AG09309 (cell line): Measurements from ENCODE around the gene NOS1AP.

Experiments used
- DNase-seq: peaks from one replicate; pipeline ENCODE4 v3.0.0-alpha.2; 2010; ENCODE audit warnings: low read depth
- H3K4me3 ChIP-seq: 2 replicates; pipeline ENCODE4 v1.5.1; 2011; ENCODE audit warnings: mild to moderate bottlenecking, low read depth, low read length, moderate library complexity; ENCODE audit not compliant: control insufficient read depth
- TF ChIP-seq, protein P1 (sequence below): IDR thresholded peaks from 2 replicates; pipeline ENCODE4 v1.5.1; 2011; ENCODE audit warnings: mild to moderate bottlenecking, low read depth, low read length, inconsistent platforms; ENCODE audit not compliant: insufficient read depth, control insufficient read depth; ENCODE audit errors: missing control alignments

Gene NOS1AP

GRCh38 chr1:162222014-162222413 lies 152.5 kb downstream of the NOS1AP start:
- H3K4me3 ChIP-seq = no peak overlapping the region
- DNase-seq = no peak
- TF ChIP-seq, protein P1, sequence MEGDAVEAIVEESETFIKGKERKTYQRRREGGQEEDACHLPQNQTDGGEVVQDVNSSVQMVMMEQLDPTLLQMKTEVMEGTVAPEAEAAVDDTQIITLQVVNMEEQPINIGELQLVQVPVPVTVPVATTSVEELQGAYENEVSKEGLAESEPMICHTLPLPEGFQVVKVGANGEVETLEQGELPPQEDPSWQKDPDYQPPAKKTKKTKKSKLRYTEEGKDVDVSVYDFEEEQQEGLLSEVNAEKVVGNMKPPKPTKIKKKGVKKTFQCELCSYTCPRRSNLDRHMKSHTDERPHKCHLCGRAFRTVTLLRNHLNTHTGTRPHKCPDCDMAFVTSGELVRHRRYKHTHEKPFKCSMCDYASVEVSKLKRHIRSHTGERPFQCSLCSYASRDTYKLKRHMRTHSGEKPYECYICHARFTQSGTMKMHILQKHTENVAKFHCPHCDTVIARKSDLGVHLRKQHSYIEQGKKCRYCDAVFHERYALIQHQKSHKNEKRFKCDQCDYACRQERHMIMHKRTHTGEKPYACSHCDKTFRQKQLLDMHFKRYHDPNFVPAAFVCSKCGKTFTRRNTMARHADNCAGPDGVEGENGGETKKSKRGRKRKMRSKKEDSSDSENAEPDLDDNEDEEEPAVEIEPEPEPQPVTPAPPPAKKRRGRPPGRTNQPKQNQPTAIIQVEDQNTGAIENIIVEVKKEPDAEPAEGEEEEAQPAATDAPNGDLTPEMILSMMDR = no peak

GRCh38 chr1:162222730-162223129 lies 153.2 kb downstream of the NOS1AP start:
- TF ChIP-seq, protein P1 = no peak
- no peak overlapping the region for H3K4me3 ChIP-seq
- no peak for DNase-seq

DNA sequence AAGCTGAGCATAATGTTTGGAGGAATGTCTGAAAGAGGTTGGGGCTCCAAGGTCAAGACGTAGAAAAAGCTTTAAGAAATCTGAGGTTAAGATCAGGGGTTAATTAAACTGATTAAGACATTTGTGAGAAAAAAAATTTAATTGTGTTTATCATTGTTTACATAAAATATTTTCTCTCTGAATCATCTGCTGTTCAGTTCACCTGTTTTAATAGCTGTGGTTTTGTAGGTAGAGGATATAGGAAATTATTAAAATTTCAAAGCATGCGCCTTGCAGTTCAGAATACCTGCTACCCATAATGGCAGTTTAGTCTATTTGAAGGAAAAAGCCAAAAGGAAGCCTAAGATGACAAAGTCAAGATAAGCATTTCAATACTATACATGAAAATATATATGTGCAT lies 154.0 kb downstream of the NOS1AP start:
- H3K4me3 ChIP-seq = no peak overlapping the region
- DNase-seq = no peak
- TF ChIP-seq, protein P1 = no peak

DNA sequence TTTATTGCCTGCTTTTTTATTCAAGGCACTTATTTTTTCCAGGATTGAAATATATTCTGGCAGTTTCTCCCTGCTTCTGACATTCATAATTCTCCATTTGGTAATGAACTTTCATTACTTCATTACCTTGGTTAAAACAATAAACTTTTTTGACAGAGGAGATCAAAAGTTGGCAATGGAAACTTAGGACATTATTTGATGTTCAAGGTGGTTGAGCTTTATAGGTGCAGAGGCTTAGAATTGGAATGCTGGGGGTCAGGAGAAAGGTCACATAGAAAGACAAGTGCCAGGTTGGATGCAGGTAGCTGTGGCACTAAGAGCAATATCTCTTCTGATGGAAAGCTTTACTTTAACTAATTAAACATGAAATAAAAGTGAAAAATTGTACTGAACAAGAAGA lies 154.8 kb downstream of the NOS1AP start:
- TF ChIP-seq, protein P1 = no peak
- no peak for DNase-seq
- no peak overlapping the region for H3K4me3 ChIP-seq

- H3K4me3 ChIP-seq = no peak overlapping the region
- TF ChIP-seq, protein P1 = no peak
- no peak for DNase-seq
These were observed 159.1 kb downstream of the NOS1AP start for GRCh38 chr1:162228586-162228985.

DNA sequence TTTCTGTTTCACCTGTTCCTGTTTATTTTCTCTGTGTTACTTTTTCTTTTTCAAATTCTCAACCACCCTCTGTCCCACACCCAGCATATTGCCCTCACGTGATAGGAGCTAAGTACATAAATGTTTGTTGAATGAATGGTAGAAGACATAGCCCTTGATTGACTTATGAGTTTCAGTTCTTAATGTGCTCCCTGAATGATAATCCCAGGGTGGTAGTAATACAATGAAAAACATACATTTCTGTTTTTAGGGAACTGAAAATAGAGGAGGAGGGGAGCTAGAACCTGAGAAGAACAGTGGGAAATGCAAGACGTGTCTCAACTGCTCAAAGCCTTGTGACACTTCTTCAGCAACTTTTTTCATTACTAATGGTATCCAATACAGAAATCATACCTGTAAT lies 160.1 kb downstream of the NOS1AP start:
- TF ChIP-seq, protein P1 = no peak
- DNase-seq = no peak

GRCh38 chr1:162230096-162230495 lies 160.6 kb downstream of the NOS1AP start:
- TF ChIP-seq, protein P1 = peak; percentile 13
- H3K4me3 ChIP-seq = no peak overlapping the region
- DNase-seq = no peak

More for the DNA sequence above, 160.1 kb downstream of the NOS1AP start:
- H3K4me3 ChIP-seq = no peak overlapping the region
